Activated CD4-positive, CD25-positive, alpha-beta regulatory T cell treated with anti-CD3 and anti-CD28 coated beads, Interleukin-2, amount 50 U/mL, for 16 hours (primary cell): ENCODE results near the gene UBE2QL1.

ENCODE experiments used
- DNase-seq: peaks from one replicate; pipeline ENCODE4 v3.0.0-alpha.2; 2020; ENCODE audit warnings: low read depth, low spot score

Gene UBE2QL1

GRCh38 chr5:6454628-6455053 is 6.0 kb downstream of the UBE2QL1 start:
- DNase-seq, result no peak

GRCh38 chr5:6455571-6456200 is 7.0 kb downstream of the UBE2QL1 start:
- no peak for DNase-seq

GRCh38 chr5:6456766-6457370 is 8.2 kb downstream of the UBE2QL1 start:
- no peak for DNase-seq

- no peak for DNase-seq
Observed at GRCh38 chr5:6457592-6457991, 8.9 kb downstream of the UBE2QL1 start.

- no peak for DNase-seq
Observed at GRCh38 chr5:6458833-6459232, 10.2 kb downstream of the UBE2QL1 start.

GRCh38 chr5:6459896-6460295 is 11.2 kb downstream of the UBE2QL1 start:
- no peak for DNase-seq

GRCh38 chr5:6461006-6461405 is 12.3 kb downstream of the UBE2QL1 start:
- DNase-seq, result no peak

- no peak for DNase-seq
Observed at GRCh38 chr5:6461793-6462650, 13.4 kb downstream of the UBE2QL1 start.

- no peak for DNase-seq
Observed at GRCh38 chr5:6462671-6463070, 14.0 kb downstream of the UBE2QL1 start.

GRCh38 chr5:6464441-6464840 is 15.8 kb downstream of the UBE2QL1 start:
- DNase-seq, result no peak

- no peak for DNase-seq
Observed at GRCh38 chr5:6465831-6466790, 17.5 kb downstream of the UBE2QL1 start.

GRCh38 chr5:6466975-6467567 is 18.4 kb downstream of the UBE2QL1 start:
- no peak for DNase-seq

GRCh38 chr5:6467591-6467990 is 18.9 kb downstream of the UBE2QL1 start:
- no peak for DNase-seq

- DNase-seq, result no peak
Observed at GRCh38 chr5:6468104-6468503, 19.4 kb downstream of the UBE2QL1 start.

GRCh38 chr5:6468870-6469269 is 20.2 kb downstream of the UBE2QL1 start:
- DNase-seq, result no peak

- no peak for DNase-seq
Observed at GRCh38 chr5:6469836-6470235, 21.2 kb downstream of the UBE2QL1 start.

GRCh38 chr5:6470672-6471071 is 22.0 kb downstream of the UBE2QL1 start:
- DNase-seq, result no peak

- DNase-seq, result no peak
Observed at GRCh38 chr5:6471252-6471651, 22.6 kb downstream of the UBE2QL1 start.

GRCh38 chr5:6472792-6473191 is 24.1 kb downstream of the UBE2QL1 start:
- no peak for DNase-seq

GRCh38 chr5:6473284-6473683 is 24.6 kb downstream of the UBE2QL1 start:
- DNase-seq, result no peak

GRCh38 chr5:6475626-6476312 is 27.1 kb downstream of the UBE2QL1 start:
- DNase-seq, result no peak
